Measurements from ENCODE around the gene HSD17B2.

GRCh38 chr16:82027629-82028064 is 7.4 kb upstream of the HSD17B2 start:
- no peak for TF ChIP-seq CTCF (IDR thresholded peaks at IDR 0.05)
- no peak for TF ChIP-seq POLR2A (IDR thresholded peaks at IDR 0.05)
- no peak for TF ChIP-seq POLR2AphosphoS5 (IDR thresholded peaks at IDR 0.05)

All from suprapubic skin (tissue), 4 donors.